HepG2 (cell line): ENCODE results near the gene ATP5MC2. TPM values are rescaled to one million over a fixed set of nuclear protein-coding genes. Genes with fewer than 3 reads are reported as not detected.

ENCODE experiments used
- EEA1 ChIP-seq: sonication (generic); formaldehyde crosslinking; IDR thresholded peaks from 2 replicates; pipeline ENCODE4 v1.5.1; 2020; ENCODE audit warnings: mild to moderate bottlenecking, missing genetic modification reagents, borderline replicate concordance
- FOXP1 ChIP-seq, 2 experiments: fragments of 450-650 bp in 1 of 2; IDR thresholded peaks; 2 replicates each; pipeline ENCODE4 v1.6.1; 2017 to 2018; ENCODE audit warnings: antibody characterized with exemption in 1 of 2
- GFI1 ChIP-seq: sonication (generic); formaldehyde crosslinking; IDR thresholded peaks from 2 replicates; pipeline ENCODE4 v1.5.0; 2020; ENCODE audit warnings: missing genetic modification reagents, mild to moderate bottlenecking, borderline replicate concordance
- ONECUT2 ChIP-seq: sonication (generic); formaldehyde crosslinking; IDR thresholded peaks from 2 replicates; pipeline ENCODE4 v1.4.0; 2020; ENCODE audit warnings: missing genetic modification reagents
- ZFP1 ChIP-seq: IDR thresholded peaks from 2 replicates; pipeline ENCODE4 v1.6.1; 2016
- ZNF281 ChIP-seq: sonication (generic); formaldehyde crosslinking; IDR thresholded peaks from 2 replicates; pipeline ENCODE4 v1.4.0; 2020; ENCODE audit warnings: missing genetic modification reagents, borderline replicate concordance
- ZNF367 ChIP-seq: sonication (generic); formaldehyde crosslinking; IDR thresholded peaks from 2 replicates; pipeline ENCODE4 v1.4.0; 2020; ENCODE audit warnings: missing genetic modification reagents, borderline replicate concordance
- ZNF646 ChIP-seq: sonication (generic); formaldehyde crosslinking; IDR thresholded peaks from 2 replicates; pipeline ENCODE4 v1.9.0; 2021; ENCODE audit warnings: mild to moderate bottlenecking, missing genetic modification reagents
- ZNF687 ChIP-seq: sonication (generic); formaldehyde crosslinking; IDR thresholded peaks from 2 replicates; pipeline ENCODE4 v1.5.1; 2020; ENCODE audit warnings: mild to moderate bottlenecking, missing genetic modification reagents, moderate library complexity
- ZNF772 ChIP-seq: sonication (generic); formaldehyde crosslinking; IDR thresholded peaks from 2 replicates; pipeline ENCODE4 v1.5.0; 2020; ENCODE audit warnings: mild to moderate bottlenecking, missing genetic modification reagents
- polyA plus RNA-seq, 8 experiments: library from polyadenylated mRNA; depleted of rRNA in 3 of 8; stranded (reverse) in 7 of 8; unstranded in 1 of 8; fragments of >200 nt; fragmentation: Illumina TruSeq in 4 of 8; extraction: Trizol in 4 of 8; gene quantifications; 2 replicates each; pipeline versions ENCODE4 v1.2.1 to v1.2.3, GENCODE V29; 2011 to 2016; ENCODE audit warnings: low read depth in 4 of 8, missing spikeins in 1 of 8, mixed read lengths in 1 of 8; ENCODE audit not compliant: insufficient read depth in 1 of 8
- total RNA-seq, 5 experiments: library from RNA; depleted of rRNA; stranded (reverse); fragments of >200 nt; fragmentation: Illumina TruSeq; extraction: Trizol; gene quantifications; 2 replicates each; pipeline ENCODE4 v1.2.3, GENCODE V29; 2016; ENCODE audit warnings: low read depth in 1 of 5
- TF ChIP-seq, protein P1 (sequence below): sonication (generic); formaldehyde crosslinking; IDR thresholded peaks from 2 replicates; pipeline ENCODE4 v1.5.0; 2020; ENCODE audit warnings: mild to moderate bottlenecking, missing genetic modification reagents

The ATP5MC2 gene
- total and polyA plus RNA-seq, 2 of the 13 experiments (the other 11 are each of a cell fraction or from before 2014, with no cell fraction given), result 230 to 257 TPM

DNA sequence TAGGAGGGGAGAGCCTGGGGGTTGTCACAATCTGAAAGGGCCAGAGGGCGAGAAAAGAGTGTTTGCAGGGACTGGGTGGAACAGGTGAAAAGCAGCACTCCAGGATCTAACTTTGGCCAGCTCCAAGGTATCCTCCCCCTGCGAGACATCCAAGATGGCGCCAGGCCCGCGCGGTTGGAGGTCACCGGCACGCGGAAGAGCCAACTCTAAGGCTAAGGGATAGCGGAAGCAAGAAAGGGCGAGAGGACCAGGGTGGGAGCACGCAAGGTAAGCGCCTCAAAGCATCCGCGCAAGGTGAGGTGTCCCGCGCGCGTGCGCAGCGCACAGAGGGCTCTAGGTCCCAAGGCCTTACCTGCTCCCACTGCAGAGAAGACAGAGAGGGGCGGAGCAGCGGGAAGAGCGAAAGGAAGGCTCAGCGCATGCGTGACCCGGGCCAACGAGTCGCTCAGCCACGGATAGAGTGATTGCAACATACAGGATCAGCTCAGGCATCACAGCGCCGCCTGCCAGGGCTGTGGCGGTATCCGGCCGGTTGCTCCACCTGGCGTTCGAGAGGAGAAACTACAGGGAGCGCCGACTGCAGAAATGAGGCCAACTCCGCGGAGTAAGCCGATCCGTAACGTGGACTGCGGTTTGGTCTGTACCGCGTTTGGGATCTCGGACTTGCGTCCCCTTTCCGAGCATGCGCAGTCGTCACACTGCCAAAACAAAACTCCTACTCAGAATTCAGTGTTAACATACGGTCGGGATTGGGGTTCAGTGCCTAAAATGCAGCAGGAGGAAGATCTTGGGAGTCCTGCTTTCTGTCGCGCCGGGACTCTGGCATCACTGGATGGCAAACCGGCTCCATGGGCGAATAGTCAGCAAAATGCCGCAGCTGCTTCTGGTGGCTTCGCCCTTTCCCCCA is at the start of gene ATP5MC2 (continued):
- TF ChIP-seq ZNF646 (no peak), ZNF281 (no peak), ZNF367 (CRISPR knock-in tag) (no peak), ZNF687 (CRISPR knock-in tag) (peak; percentile 100), ZFP1 (CRISPR knock-in tag) (peak; percentile 86), ZNF772 (peak; percentile 78), FOXP1 (IDR thresholded peaks at IDR 0.05) (no peak), FOXP1 (CRISPR knock-in tag; IDR thresholded peaks at IDR 0.05) (no peak), ONECUT2 (CRISPR knock-in tag) (peak; percentile 60; the same call in 1 of the 2 replicates), EEA1 (CRISPR knock-in tag) (peak; percentile 84; the same call in 1 of the 2 replicates), GFI1 (CRISPR knock-in tag) (peak; percentile 72; the same call in 1 of the 2 replicates)
- TF ChIP-seq, protein P1, sequence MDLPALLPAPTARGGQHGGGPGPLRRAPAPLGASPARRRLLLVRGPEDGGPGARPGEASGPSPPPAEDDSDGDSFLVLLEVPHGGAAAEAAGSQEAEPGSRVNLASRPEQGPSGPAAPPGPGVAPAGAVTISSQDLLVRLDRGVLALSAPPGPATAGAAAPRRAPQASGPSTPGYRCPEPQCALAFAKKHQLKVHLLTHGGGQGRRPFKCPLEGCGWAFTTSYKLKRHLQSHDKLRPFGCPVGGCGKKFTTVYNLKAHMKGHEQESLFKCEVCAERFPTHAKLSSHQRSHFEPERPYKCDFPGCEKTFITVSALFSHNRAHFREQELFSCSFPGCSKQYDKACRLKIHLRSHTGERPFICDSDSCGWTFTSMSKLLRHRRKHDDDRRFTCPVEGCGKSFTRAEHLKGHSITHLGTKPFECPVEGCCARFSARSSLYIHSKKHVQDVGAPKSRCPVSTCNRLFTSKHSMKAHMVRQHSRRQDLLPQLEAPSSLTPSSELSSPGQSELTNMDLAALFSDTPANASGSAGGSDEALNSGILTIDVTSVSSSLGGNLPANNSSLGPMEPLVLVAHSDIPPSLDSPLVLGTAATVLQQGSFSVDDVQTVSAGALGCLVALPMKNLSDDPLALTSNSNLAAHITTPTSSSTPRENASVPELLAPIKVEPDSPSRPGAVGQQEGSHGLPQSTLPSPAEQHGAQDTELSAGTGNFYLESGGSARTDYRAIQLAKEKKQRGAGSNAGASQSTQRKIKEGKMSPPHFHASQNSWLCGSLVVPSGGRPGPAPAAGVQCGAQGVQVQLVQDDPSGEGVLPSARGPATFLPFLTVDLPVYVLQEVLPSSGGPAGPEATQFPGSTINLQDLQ (CRISPR knock-in tag), result peak; percentile 80
